HEK293T (cell line): ENCODE results near the gene PLCH2.

ENCODE experiments used
- CTCF ChIA-PET: fragments of 350-600 bp; formaldehyde crosslinking; extraction: SDS; loops from one replicate; lab custom pipeline; 2021; ENCODE audit warnings: antibody characterized with exemption, inconsistent platforms; lab: Yijun Ruan, JAX
- POLR2A ChIA-PET: fragments of 350-600 bp; formaldehyde crosslinking; extraction: SDS; loops from one replicate; lab custom pipeline; 2020; ENCODE audit warnings: antibody characterized with exemption, inconsistent platforms; lab: Yijun Ruan, JAX
- DNase-seq: peaks from one replicate; pipeline ENCODE4 v3.0.0; 2012; ENCODE audit warnings: mixed read lengths; ENCODE audit errors: extremely low spot score
- ARNT ChIP-seq: fragments of 450-650 bp; IDR thresholded peaks from 2 replicates; pipeline ENCODE4 v1.6.1; 2017; ENCODE audit warnings: mild to moderate bottlenecking
- BHLHE40 ChIP-seq: fragments of 450-650 bp; IDR thresholded peaks from 2 replicates; pipeline ENCODE4 v1.6.1; 2016; ENCODE audit warnings: mild to moderate bottlenecking, moderate library complexity, borderline replicate concordance
- CTBP1 ChIP-seq: fragments of 450-650 bp; IDR thresholded peaks from 2 replicates; pipeline ENCODE4 v1.6.1; 2016; ENCODE audit warnings: borderline replicate concordance
- ELF4 ChIP-seq: fragments of 450-650 bp; IDR thresholded peaks from 2 replicates; pipeline ENCODE4 v1.6.1; 2017; ENCODE audit warnings: antibody characterized with exemption
- FOXA1 ChIP-seq: fragments of 450-650 bp; IDR thresholded peaks from 2 replicates; pipeline ENCODE4 v1.6.1; 2016; ENCODE audit warnings: mild to moderate bottlenecking
- FOXK2 ChIP-seq: fragments of 450-650 bp; IDR thresholded peaks from 2 replicates; pipeline ENCODE4 v1.6.1; 2016; ENCODE audit warnings: mild to moderate bottlenecking
- FOXM1 ChIP-seq: fragments of 450-650 bp; IDR thresholded peaks from 2 replicates; pipeline ENCODE4 v1.6.1; 2017; ENCODE audit warnings: mild to moderate bottlenecking, borderline replicate concordance
- HDGF ChIP-seq: fragments of 450-650 bp; IDR thresholded peaks from 2 replicates; pipeline ENCODE4 v1.6.1; 2017; ENCODE audit warnings: antibody characterized with exemption, borderline replicate concordance
- L3MBTL2 ChIP-seq: fragments of 450-650 bp; conservative IDR thresholded peaks from 2 replicates; pipeline ENCODE4 v1.6.1; 2016; ENCODE audit warnings: mild to moderate bottlenecking
- LEF1 ChIP-seq: fragments of 450-650 bp; IDR thresholded peaks from 2 replicates; pipeline ENCODE4 v1.6.1; 2017; ENCODE audit warnings: mild to moderate bottlenecking, borderline replicate concordance
- NFRKB ChIP-seq: fragments of 450-650 bp; IDR thresholded peaks from 2 replicates; pipeline ENCODE4 v1.6.1; 2016; ENCODE audit warnings: mild to moderate bottlenecking, moderate library complexity
- PKNOX1 ChIP-seq: fragments of 450-650 bp; IDR thresholded peaks from 2 replicates; pipeline ENCODE4 v1.6.1; 2016
- SP1 ChIP-seq: fragments of 450-650 bp; IDR thresholded peaks from 2 replicates; pipeline ENCODE4 v1.6.1; 2017
- SUZ12 ChIP-seq: fragments of 450-650 bp; IDR thresholded peaks from 2 replicates; pipeline ENCODE4 v1.6.1; 2016; ENCODE audit warnings: mild to moderate bottlenecking
- TARDBP ChIP-seq: fragments of 450-650 bp; IDR thresholded peaks from 2 replicates; pipeline ENCODE4 v1.6.1; 2016
- ZNF384 ChIP-seq: fragments of 450-650 bp; IDR thresholded peaks from 2 replicates; pipeline ENCODE4 v1.6.1; 2016

Gene PLCH2

GRCh38 chr1:2449636-2450454 is 26.2 kb upstream of the PLCH2 start:
- ChIA-PET CTCF (no interaction called here), POLR2A (interaction anchor here (1.0 kb wide), 1 partner anchor 77 kb away, joined by 3 read pairs; the partner anchor contains the start of gene PANK4)
- TF ChIP-seq ARNT (no peak), NFRKB (no peak), BHLHE40 (no peak), ELF4 (no peak), FOXK2 (no peak), SP1 (no peak), TARDBP (no peak), HDGF (no peak)

GRCh38 chr1:2451741-2452140 is 24.3 kb upstream of the PLCH2 start:
- ChIA-PET CTCF (no interaction called here), POLR2A (no interaction called here)
- TF ChIP-seq L3MBTL2 (no peak), FOXK2 (no peak), ELF4 (no peak), LEF1 (no peak), FOXA1 (no peak), BHLHE40 (no peak), HDGF (no peak), SUZ12 (no peak), TARDBP (no peak), ARNT (no peak), PKNOX1 (no peak), CTBP1 (no peak), ZNF384 (no peak)
- no peak for DNase-seq

More at GRCh38 chr1:2449636-2450454, 26.2 kb upstream of the PLCH2 start:
- DNase-seq: no peak

DNA sequence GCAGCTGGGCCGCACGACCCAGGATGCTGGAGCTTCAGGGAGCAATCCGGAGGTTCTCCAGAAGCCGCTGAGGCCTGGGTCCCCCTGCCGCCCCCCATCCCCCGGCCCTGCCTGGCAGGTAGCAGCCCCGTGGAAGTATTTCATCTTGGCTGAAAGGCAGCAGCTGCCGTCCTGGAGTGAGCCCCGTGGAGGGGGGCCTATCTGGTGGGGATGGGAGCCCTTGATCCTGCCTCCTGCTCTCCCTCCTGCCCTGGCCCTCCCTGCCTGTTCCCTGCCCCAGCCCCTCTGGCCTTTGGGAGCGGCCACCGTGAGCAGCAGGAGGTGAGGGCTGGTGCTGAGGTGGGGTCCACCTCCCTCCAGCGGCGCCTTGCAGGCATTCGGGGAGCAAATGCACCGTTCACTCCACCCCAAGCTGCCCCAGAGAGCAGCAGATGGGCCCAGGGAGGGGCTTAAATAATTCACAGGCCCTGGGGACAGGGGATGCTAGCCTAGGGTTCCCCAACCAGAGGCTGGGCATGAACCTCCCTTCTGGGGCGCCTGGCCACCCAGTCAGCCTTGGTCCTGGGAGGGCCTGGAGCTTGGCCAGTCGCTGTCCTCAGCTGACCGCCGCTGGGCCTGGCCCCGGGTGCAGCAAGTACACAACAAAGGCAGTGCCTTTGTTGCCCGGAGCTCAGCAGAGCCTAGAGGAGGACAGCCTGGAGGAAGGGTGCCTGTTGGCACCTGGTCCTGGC is 23.7 kb upstream of the PLCH2 start:
- DNase-seq: no peak
- CTCF ChIA-PET: interaction anchor here (1.0 kb wide), 1 partner anchor 109 kb away, joined by 3 read pairs; no protein-coding TSS in a partner anchor
- TF ChIP-seq ELF4 (no peak), ARNT (no peak), FOXM1 (no peak), LEF1 (no peak), BHLHE40 (no peak), CTBP1 (no peak), HDGF (no peak), ZNF384 (no peak), TARDBP (no peak), NFRKB (no peak), L3MBTL2 (no peak), FOXK2 (no peak)
- POLR2A ChIA-PET: no interaction called here

DNA sequence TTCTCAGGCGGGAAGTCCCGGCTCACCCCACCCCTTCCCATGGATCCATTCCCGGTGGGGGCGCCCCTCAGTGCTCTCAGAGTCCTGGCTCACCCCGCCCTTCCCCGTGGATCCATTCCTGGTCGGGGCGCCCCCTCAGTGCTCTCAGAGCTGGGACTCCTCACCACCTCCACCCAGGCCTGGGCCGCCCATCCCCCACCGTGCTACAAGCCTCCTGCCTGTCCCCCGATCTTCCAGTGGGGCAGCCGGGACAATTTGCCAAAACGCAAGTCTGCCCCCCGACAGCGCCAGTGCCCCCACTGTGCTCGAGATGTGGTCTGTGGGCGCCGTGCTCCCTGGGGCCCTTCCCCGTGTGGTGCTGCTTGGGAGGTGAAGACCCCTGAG is 23.2 kb upstream of the PLCH2 start:
- no peak for DNase-seq
- CTCF ChIA-PET: interaction anchor here (1.0 kb wide), 1 partner anchor 109 kb away, joined by 3 read pairs; no protein-coding TSS in a partner anchor

GRCh38 chr1:2454227-2454626 is 21.9 kb upstream of the PLCH2 start:
- no peak for DNase-seq
- TF ChIP-seq ARNT (no peak), HDGF (no peak), L3MBTL2 (no peak), LEF1 (no peak), FOXM1 (no peak), TARDBP (no peak)
- ChIA-PET POLR2A (no interaction called here), CTCF (no interaction called here)

More for the DNA sequence above, 23.2 kb upstream of the PLCH2 start:
- POLR2A ChIA-PET: no interaction called here
- no peak for TF ChIP-seq NFRKB
- no peak for TF ChIP-seq CTBP1
- no peak for TF ChIP-seq ZNF384
- no peak for TF ChIP-seq ARNT

DNA sequence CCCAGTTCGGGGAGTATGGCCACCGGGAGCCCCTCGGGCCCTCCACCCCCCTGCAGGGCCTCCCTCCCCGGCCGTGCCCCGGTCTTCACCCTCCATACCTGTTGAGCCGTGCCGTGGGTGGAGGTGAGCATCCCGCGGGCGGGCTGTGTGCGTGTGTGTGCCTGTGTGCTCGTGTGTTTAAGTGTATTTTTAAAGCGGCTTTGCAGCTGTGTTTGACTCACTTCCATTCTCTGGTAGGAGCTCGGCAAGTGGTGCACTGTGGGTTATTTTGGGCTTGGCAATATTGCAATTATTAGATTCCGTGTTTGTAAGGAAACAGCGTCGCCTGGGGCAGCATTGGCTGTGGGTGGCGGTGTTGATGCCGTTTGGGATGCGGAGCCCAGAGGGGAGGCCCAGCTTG is 20.3 kb upstream of the PLCH2 start:
- TF ChIP-seq FOXA1 (no peak), FOXM1 (no peak), ZNF384 (no peak), LEF1 (no peak), L3MBTL2 (no peak), ARNT (no peak), NFRKB (no peak), PKNOX1 (no peak), FOXK2 (no peak), HDGF (no peak), ELF4 (no peak), SP1 (no peak), CTBP1 (no peak), TARDBP (no peak), BHLHE40 (no peak), SUZ12 (no peak)
- ChIA-PET CTCF (no interaction called here), POLR2A (no interaction called here)
- DNase-seq: no peak

DNA sequence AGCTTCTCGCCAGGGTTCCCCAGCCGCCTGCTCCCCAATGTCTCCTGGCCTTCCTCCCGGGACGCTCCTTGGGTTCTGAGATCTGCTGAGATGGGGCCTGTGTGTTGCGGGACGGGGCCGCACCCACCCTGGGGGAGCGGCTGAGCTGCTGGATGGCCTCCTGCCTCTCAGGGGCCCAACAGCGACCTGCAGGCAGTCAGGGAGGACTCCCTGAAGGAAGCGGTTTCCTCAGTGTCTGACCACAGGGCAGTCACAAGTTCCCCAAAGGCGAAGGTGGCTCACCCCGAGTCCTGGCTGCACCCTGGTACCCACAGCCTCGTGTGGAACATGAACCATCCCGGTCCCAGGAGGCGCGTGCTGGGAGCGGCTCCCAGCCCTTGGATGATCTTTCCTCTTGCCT is 18.6 kb upstream of the PLCH2 start:
- CTCF ChIA-PET: no interaction called here
- no peak for DNase-seq
- TF ChIP-seq FOXA1: no peak
- no peak for TF ChIP-seq NFRKB
- no peak for TF ChIP-seq FOXK2
- TF ChIP-seq CTBP1: no peak
- TF ChIP-seq LEF1: no peak
- POLR2A ChIA-PET: no interaction called here
